HepG2 (cell line): ENCODE results near the gene FARSB. TPM values are rescaled to one million over a fixed set of nuclear protein-coding genes. Genes with fewer than 3 reads are reported as not detected.

ENCODE experiments used
- BRCA1 ChIP-seq: sonication (generic); formaldehyde crosslinking; IDR thresholded peaks from 2 replicates; pipeline ENCODE4 v1.4.0; 2020; ENCODE audit warnings: missing genetic modification reagents
- FOXJ3 ChIP-seq: sonication (generic); formaldehyde crosslinking; IDR thresholded peaks from 2 replicates; pipeline ENCODE4 v1.4.0; 2020; ENCODE audit warnings: missing genetic modification reagents, mild to moderate bottlenecking, borderline replicate concordance
- IKZF4 ChIP-seq: sonication (generic); formaldehyde crosslinking; IDR thresholded peaks from 2 replicates; pipeline ENCODE4 v1.5.1; 2020; ENCODE audit warnings: borderline replicate concordance, mild to moderate bottlenecking, low read depth, missing genetic modification reagents; ENCODE audit errors: not compliant biosample characterization
- MXD1 ChIP-seq: sonication (generic); formaldehyde crosslinking; IDR thresholded peaks from 2 replicates; pipeline ENCODE4 v1.4.0; 2020; ENCODE audit warnings: mild to moderate bottlenecking, missing genetic modification reagents
- NFRKB ChIP-seq: fragments of 450-650 bp; IDR thresholded peaks from 2 replicates; pipeline ENCODE4 v1.6.1; 2017
- NPAS2 ChIP-seq: sonication (generic); formaldehyde crosslinking; IDR thresholded peaks from 2 replicates; pipeline ENCODE4 v1.8.0; 2022; ENCODE audit warnings: mild to moderate bottlenecking, missing genetic modification reagents, borderline replicate concordance
- PHF5A ChIP-seq: IDR thresholded peaks from one replicate; pipeline ENCODE4 v1.6.1; 2018; ENCODE audit warnings: low read depth, missing genetic modification reagents; ENCODE audit not compliant: unreplicated experiment
- TP53 ChIP-seq: sonication (generic); formaldehyde crosslinking; conservative IDR thresholded peaks from 2 replicates; pipeline ENCODE4 v1.4.0; 2020; ENCODE audit warnings: missing genetic modification reagents
- ZC3H4 ChIP-seq: sonication (generic); formaldehyde crosslinking; IDR thresholded peaks from 2 replicates; pipeline ENCODE4 v1.4.0; 2020; ENCODE audit warnings: missing genetic modification reagents, borderline replicate concordance
- ZNF160 ChIP-seq: sonication (generic); formaldehyde crosslinking; IDR thresholded peaks from 2 replicates; pipeline ENCODE4 v1.8.0; 2022; ENCODE audit warnings: mild to moderate bottlenecking, inconsistent platforms, missing genetic modification reagents
- ZNF33B ChIP-seq: sonication (generic); formaldehyde crosslinking; IDR thresholded peaks from 2 replicates; pipeline ENCODE4 v1.5.1; 2020; ENCODE audit warnings: mild to moderate bottlenecking, missing genetic modification reagents
- ZNF460 ChIP-seq: sonication (generic); formaldehyde crosslinking; IDR thresholded peaks from 2 replicates; pipeline ENCODE4 v1.5.1; 2020; ENCODE audit warnings: missing genetic modification reagents, mild to moderate bottlenecking, borderline replicate concordance
- ZNF780A ChIP-seq: sonication (generic); formaldehyde crosslinking; IDR thresholded peaks from 2 replicates; pipeline ENCODE4 v1.8.0; 2022; ENCODE audit warnings: mild to moderate bottlenecking, missing genetic modification reagents, moderate library complexity
- ZNF800 ChIP-seq: sonication (generic); formaldehyde crosslinking; IDR thresholded peaks from 2 replicates; pipeline ENCODE4 v1.4.0; 2020; ENCODE audit warnings: missing genetic modification reagents
- polyA plus RNA-seq, 8 experiments: library from polyadenylated mRNA; depleted of rRNA in 3 of 8; stranded (reverse) in 7 of 8; unstranded in 1 of 8; fragments of >200 nt; fragmentation: Illumina TruSeq in 4 of 8; extraction: Trizol in 4 of 8; gene quantifications; 2 replicates each; pipeline versions ENCODE4 v1.2.1 to v1.2.3, GENCODE V29; 2011 to 2016; ENCODE audit warnings: low read depth in 4 of 8, missing spikeins in 1 of 8, mixed read lengths in 1 of 8; ENCODE audit not compliant: insufficient read depth in 1 of 8
- total RNA-seq, 5 experiments: library from RNA; depleted of rRNA; stranded (reverse); fragments of >200 nt; fragmentation: Illumina TruSeq; extraction: Trizol; gene quantifications; 2 replicates each; pipeline ENCODE4 v1.2.3, GENCODE V29; 2016; ENCODE audit warnings: low read depth in 1 of 5
- TF ChIP-seq, protein P1 (sequence below): sonication (generic); formaldehyde crosslinking; IDR thresholded peaks from 2 replicates; pipeline ENCODE4 v1.4.0; 2020; ENCODE audit warnings: missing genetic modification reagents
- TF ChIP-seq, protein P2 (sequence below): sonication (generic); formaldehyde crosslinking; IDR thresholded peaks from 2 replicates; pipeline ENCODE4 v1.4.0; 2020; ENCODE audit warnings: low read depth, mild to moderate bottlenecking, missing genetic modification reagents
- TF ChIP-seq, protein P3 (sequence below): sonication (generic); formaldehyde crosslinking; IDR thresholded peaks from 2 replicates; pipeline ENCODE4 v1.5.0; 2020; ENCODE audit warnings: mild to moderate bottlenecking, missing genetic modification reagents
- TF ChIP-seq, protein P4 (sequence below): sonication (generic); formaldehyde crosslinking; IDR thresholded peaks from 2 replicates; pipeline ENCODE4 v1.5.0; 2020; ENCODE audit warnings: missing genetic modification reagents
- TF ChIP-seq, protein P5 (sequence below): sonication (generic); formaldehyde crosslinking; IDR thresholded peaks from 2 replicates; pipeline ENCODE4 v1.4.0; 2020; ENCODE audit warnings: missing genetic modification reagents

The FARSB gene
- total and polyA plus RNA-seq, 2 of the 13 experiments (the other 11 are each of a cell fraction or from before 2014, with no cell fraction given) = 23.3 to 45.9 TPM

- TF ChIP-seq MXD1 (CRISPR knock-in tag) = no peak
- TF ChIP-seq, protein P1, sequence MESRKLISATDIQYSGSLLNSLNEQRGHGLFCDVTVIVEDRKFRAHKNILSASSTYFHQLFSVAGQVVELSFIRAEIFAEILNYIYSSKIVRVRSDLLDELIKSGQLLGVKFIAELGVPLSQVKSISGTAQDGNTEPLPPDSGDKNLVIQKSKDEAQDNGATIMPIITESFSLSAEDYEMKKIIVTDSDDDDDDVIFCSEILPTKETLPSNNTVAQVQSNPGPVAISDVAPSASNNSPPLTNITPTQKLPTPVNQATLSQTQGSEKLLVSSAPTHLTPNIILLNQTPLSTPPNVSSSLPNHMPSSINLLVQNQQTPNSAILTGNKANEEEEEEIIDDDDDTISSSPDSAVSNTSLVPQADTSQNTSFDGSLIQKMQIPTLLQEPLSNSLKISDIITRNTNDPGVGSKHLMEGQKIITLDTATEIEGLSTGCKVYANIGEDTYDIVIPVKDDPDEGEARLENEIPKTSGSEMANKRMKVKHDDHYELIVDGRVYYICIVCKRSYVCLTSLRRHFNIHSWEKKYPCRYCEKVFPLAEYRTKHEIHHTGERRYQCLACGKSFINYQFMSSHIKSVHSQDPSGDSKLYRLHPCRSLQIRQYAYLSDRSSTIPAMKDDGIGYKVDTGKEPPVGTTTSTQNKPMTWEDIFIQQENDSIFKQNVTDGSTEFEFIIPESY (CRISPR knock-in tag) = no peak
- peak; percentile 46; the same call in 1 of the 2 replicates for TF ChIP-seq FOXJ3 (CRISPR knock-in tag)
- no peak for TF ChIP-seq NPAS2 (CRISPR knock-in tag)
- no peak for TF ChIP-seq NFRKB
- TF ChIP-seq BRCA1 (CRISPR knock-in tag) = no peak
- TF ChIP-seq, protein P2, sequence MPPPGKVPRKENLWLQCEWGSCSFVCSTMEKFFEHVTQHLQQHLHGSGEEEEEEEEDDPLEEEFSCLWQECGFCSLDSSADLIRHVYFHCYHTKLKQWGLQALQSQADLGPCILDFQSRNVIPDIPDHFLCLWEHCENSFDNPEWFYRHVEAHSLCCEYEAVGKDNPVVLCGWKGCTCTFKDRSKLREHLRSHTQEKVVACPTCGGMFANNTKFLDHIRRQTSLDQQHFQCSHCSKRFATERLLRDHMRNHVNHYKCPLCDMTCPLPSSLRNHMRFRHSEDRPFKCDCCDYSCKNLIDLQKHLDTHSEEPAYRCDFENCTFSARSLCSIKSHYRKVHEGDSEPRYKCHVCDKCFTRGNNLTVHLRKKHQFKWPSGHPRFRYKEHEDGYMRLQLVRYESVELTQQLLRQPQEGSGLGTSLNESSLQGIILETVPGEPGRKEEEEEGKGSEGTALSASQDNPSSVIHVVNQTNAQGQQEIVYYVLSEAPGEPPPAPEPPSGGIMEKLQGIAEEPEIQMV = no peak
- TF ChIP-seq ZNF780A (CRISPR knock-in tag) = no peak
- TF ChIP-seq, protein P3, sequence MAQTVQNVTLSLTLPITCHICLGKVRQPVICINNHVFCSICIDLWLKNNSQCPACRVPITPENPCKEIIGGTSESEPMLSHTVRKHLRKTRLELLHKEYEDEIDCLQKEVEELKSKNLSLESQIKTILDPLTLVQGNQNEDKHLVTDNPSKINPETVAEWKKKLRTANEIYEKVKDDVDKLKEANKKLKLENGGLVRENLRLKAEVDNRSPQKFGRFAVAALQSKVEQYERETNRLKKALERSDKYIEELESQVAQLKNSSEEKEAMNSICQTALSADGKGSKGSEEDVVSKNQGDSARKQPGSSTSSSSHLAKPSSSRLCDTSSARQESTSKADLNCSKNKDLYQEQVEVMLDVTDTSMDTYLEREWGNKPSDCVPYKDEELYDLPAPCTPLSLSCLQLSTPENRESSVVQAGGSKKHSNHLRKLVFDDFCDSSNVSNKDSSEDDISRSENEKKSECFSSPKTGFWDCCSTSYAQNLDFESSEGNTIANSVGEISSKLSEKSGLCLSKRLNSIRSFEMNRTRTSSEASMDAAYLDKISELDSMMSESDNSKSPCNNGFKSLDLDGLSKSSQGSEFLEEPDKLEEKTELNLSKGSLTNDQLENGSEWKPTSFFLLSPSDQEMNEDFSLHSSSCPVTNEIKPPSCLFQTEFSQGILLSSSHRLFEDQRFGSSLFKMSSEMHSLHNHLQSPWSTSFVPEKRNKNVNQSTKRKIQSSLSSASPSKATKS = no peak
- TF ChIP-seq, protein P4, sequence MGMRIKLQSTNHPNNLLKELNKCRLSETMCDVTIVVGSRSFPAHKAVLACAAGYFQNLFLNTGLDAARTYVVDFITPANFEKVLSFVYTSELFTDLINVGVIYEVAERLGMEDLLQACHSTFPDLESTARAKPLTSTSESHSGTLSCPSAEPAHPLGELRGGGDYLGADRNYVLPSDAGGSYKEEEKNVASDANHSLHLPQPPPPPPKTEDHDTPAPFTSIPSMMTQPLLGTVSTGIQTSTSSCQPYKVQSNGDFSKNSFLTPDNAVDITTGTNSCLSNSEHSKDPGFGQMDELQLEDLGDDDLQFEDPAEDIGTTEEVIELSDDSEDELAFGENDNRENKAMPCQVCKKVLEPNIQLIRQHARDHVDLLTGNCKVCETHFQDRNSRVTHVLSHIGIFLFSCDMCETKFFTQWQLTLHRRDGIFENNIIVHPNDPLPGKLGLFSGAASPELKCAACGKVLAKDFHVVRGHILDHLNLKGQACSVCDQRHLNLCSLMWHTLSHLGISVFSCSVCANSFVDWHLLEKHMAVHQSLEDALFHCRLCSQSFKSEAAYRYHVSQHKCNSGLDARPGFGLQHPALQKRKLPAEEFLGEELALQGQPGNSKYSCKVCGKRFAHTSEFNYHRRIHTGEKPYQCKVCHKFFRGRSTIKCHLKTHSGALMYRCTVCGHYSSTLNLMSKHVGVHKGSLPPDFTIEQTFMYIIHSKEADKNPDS (CRISPR knock-in tag) = no peak
- TF ChIP-seq ZNF460 (CRISPR knock-in tag) = no peak
- TF ChIP-seq ZNF160 (CRISPR knock-in tag) = no peak
- TF ChIP-seq, protein P5, sequence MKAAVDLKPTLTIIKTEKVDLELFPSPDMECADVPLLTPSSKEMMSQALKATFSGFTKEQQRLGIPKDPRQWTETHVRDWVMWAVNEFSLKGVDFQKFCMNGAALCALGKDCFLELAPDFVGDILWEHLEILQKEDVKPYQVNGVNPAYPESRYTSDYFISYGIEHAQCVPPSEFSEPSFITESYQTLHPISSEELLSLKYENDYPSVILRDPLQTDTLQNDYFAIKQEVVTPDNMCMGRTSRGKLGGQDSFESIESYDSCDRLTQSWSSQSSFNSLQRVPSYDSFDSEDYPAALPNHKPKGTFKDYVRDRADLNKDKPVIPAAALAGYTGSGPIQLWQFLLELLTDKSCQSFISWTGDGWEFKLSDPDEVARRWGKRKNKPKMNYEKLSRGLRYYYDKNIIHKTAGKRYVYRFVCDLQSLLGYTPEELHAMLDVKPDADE (CRISPR knock-in tag) = no peak
- TF ChIP-seq TP53 = no peak
- no peak for TF ChIP-seq IKZF4 (CRISPR knock-in tag)
- no peak for TF ChIP-seq ZNF800 (CRISPR knock-in tag)
- no peak for TF ChIP-seq ZNF33B
- TF ChIP-seq PHF5A (CRISPR knock-in tag) = no peak
- TF ChIP-seq ZC3H4 (CRISPR knock-in tag) = no peak
Measured at GRCh38 chr2:222572751-222573174, 83.1 kb downstream of the FARSB start (continued).
